Suprapubic skin (tissue), 4 donors: Measurements from ENCODE around the gene NLRX1.

Experiments
- POLR2A ChIP-seq, 2 donors: fragments of 450-650 bp; IDR thresholded peaks; one replicate each; pipeline ENCODE4 v1.6.1; 2017; ENCODE audit warnings: antibody characterized with exemption in 2 of 2, mild to moderate bottlenecking in 2 of 2, moderate library complexity in 2 of 2
- POLR2AphosphoS5 ChIP-seq, 3 donors: sonication (generic); formaldehyde crosslinking; IDR thresholded peaks; one replicate each; pipeline ENCODE4 v1.6.1; 2017; ENCODE audit warnings: antibody characterized with exemption in 3 of 3
- TF ChIP-seq, protein P1 (sequence below), 2 donors: fragments of 200-600 bp in 1 of 2; fragments of 450-650 bp in 1 of 2; sonication (generic) in 1 of 2; IDR thresholded peaks; one replicate each; pipeline ENCODE4 v1.5.1; 2016 to 2019; ENCODE audit warnings: antibody characterized with exemption in 2 of 2, mild to moderate bottlenecking in 1 of 2, moderate library complexity in 1 of 2

- TF ChIP-seq, protein P1, sequence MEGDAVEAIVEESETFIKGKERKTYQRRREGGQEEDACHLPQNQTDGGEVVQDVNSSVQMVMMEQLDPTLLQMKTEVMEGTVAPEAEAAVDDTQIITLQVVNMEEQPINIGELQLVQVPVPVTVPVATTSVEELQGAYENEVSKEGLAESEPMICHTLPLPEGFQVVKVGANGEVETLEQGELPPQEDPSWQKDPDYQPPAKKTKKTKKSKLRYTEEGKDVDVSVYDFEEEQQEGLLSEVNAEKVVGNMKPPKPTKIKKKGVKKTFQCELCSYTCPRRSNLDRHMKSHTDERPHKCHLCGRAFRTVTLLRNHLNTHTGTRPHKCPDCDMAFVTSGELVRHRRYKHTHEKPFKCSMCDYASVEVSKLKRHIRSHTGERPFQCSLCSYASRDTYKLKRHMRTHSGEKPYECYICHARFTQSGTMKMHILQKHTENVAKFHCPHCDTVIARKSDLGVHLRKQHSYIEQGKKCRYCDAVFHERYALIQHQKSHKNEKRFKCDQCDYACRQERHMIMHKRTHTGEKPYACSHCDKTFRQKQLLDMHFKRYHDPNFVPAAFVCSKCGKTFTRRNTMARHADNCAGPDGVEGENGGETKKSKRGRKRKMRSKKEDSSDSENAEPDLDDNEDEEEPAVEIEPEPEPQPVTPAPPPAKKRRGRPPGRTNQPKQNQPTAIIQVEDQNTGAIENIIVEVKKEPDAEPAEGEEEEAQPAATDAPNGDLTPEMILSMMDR (IDR thresholded peaks at IDR 0.05) = no peak
- TF ChIP-seq POLR2AphosphoS5 (IDR thresholded peaks at IDR 0.05) (no peak), POLR2A (IDR thresholded peaks at IDR 0.05) (no peak)
Observed at GRCh38 chr11:119152604-119153003, 15.9 kb upstream of the NLRX1 start.
